ENCODE measurements around the gene ATP10A.

The ATP10A gene

GRCh38 chr15:25635191-25635590, 227.9 kb downstream of the ATP10A start:
- no peak for DNase-seq

GRCh38 chr15:25633862-25634261, 229.3 kb downstream of the ATP10A start:
- no peak for DNase-seq

GRCh38 chr15:25631971-25632370, 231.2 kb downstream of the ATP10A start:
- no peak for DNase-seq

Data from suppressor macrophage treated with lipopolysaccharide for 1 hour (primary cell).